GM23248 (cell line): ENCODE data around the gene HOMEZ. TPM values are rescaled to one million over a fixed set of nuclear protein-coding genes. Genes with fewer than 3 reads are reported as not detected.
"Not testable (repeated sequence)": the region's sequence is repeated elsewhere in the genome, so short reads cannot be mapped to it uniquely, and the experiment has no call there.

ENCODE experiments used
- DNase-seq: peaks from one replicate; pipeline ENCODE4 v3.0.0-alpha.2; 2015
- H2AFZ ChIP-seq: fragments of 200-600 bp; sonication (generic); 2 replicates; pipeline ENCODE4 v1.6.1; 2016; ENCODE audit warnings: antibody characterized with exemption
- H3F3A ChIP-seq: fragments of 200-600 bp; sonication (generic); 2 replicates; pipeline ENCODE4 v1.6.1; 2016; ENCODE audit warnings: mild to moderate bottlenecking, antibody characterized with exemption, mixed run types; ENCODE audit not compliant: insufficient read depth
- H3K27ac ChIP-seq: fragments of 200-600 bp; sonication (generic); 2 replicates; pipeline ENCODE4 v1.5.1; 2016; ENCODE audit warnings: mild to moderate bottlenecking
- H3K27me3 ChIP-seq: fragments of 200-600 bp; sonication (generic); replicated peaks from 2 replicates; pipeline ENCODE4 v1.6.1; 2016; ENCODE audit warnings: mild to moderate bottlenecking; ENCODE audit not compliant: insufficient read depth
- H3K36me3 ChIP-seq: fragments of 200-600 bp; sonication (generic); 2 replicates; pipeline ENCODE4 v1.6.1; 2016; ENCODE audit warnings: low read depth, mild to moderate bottlenecking
- H3K4me1 ChIP-seq: fragments of 200-600 bp; sonication (generic); 2 replicates; pipeline ENCODE4 v1.6.1; 2016; ENCODE audit warnings: mild to moderate bottlenecking; ENCODE audit not compliant: insufficient read depth
- H3K4me2 ChIP-seq: fragments of 200-600 bp; sonication (generic); one replicate; pipeline ENCODE4 v1.6.1; 2016; ENCODE audit warnings: mild to moderate bottlenecking; ENCODE audit not compliant: unreplicated experiment
- H3K4me3 ChIP-seq: fragments of 200-600 bp; sonication (generic); 2 replicates; pipeline ENCODE4 v1.5.1; 2016; ENCODE audit warnings: mild to moderate bottlenecking
- H3K79me2 ChIP-seq: fragments of 200-600 bp; sonication (generic); 2 replicates; pipeline ENCODE4 v1.6.1; 2016; ENCODE audit warnings: mild to moderate bottlenecking; ENCODE audit not compliant: insufficient read depth
- H3K9ac ChIP-seq: fragments of 200-600 bp; sonication (generic); 2 replicates; pipeline ENCODE4 v1.6.1; 2016; ENCODE audit warnings: mild to moderate bottlenecking
- H3K9me2 ChIP-seq: fragments of 200-600 bp; sonication (generic); 2 replicates; pipeline ENCODE4 v1.6.1; 2016; ENCODE audit warnings: mixed run types, mild to moderate bottlenecking, moderate library complexity; ENCODE audit not compliant: insufficient read depth
- H3K9me3 ChIP-seq: fragments of 200-600 bp; sonication (generic); one replicate; pipeline ENCODE4 v1.6.1; 2017; ENCODE audit warnings: low read depth
- H4K20me1 ChIP-seq: fragments of 200-600 bp; sonication (generic); 2 replicates; pipeline ENCODE4 v1.6.0; 2016; ENCODE audit not compliant: insufficient read depth
- EZH2 ChIP-seq: fragments of 200-600 bp; sonication (generic); IDR thresholded peaks from 2 replicates; pipeline ENCODE4 v1.6.1; 2018; ENCODE audit warnings: antibody characterized with exemption, mild to moderate bottlenecking; ENCODE audit not compliant: insufficient read depth, poor library complexity, severe bottlenecking
- EZH2phosphoT487 ChIP-seq: fragments of 200-600 bp; sonication (generic); IDR thresholded peaks from 2 replicates; pipeline ENCODE4 v1.6.1; 2018; ENCODE audit warnings: antibody characterized with exemption, moderate library complexity, mild to moderate bottlenecking, low read depth; ENCODE audit not compliant: insufficient read depth
- WGBS, 2 experiments: methylation state at CpG; one replicate each; pipeline ENCODE4 v1.1.6; 2015 to 2017; ENCODE audit warnings: low lambda C conversion rate in 2 of 2, low coverage in 1 of 2; ENCODE audit errors: missing lambda C conversion rate in 2 of 2; 5-methylcytosine and 5-hydroxymethylcytosine counted together
- in situ Hi-C: fragments of 300-500 bp; cut with MboI; formaldehyde crosslinking; loops from 2 replicates; pipeline ENCODE4 v1.15.0; 2020
- polyA plus RNA-seq: library from polyadenylated mRNA; unstranded; fragments of >200 nt; fragmentation: Nextera tagmentation; extraction: Ambion mirVana; gene quantifications from 2 replicates; pipeline ENCODE4 v1.2.1, GENCODE V29; 2016
- total RNA-seq: library from RNA; depleted of rRNA; stranded (reverse); fragments of >200 nt; shearing (Covaris generic); gene quantifications from 2 replicates; pipeline ENCODE4 v1.2.3, GENCODE V29; 2014

The HOMEZ gene
- total and polyA plus RNA-seq, 2 experiments from 2014 or later: 5.8 to 7.6 TPM

GRCh38 chr14:23240661-23241060 lies 45.3 kb downstream of the HOMEZ start:
- in situ Hi-C loops: no loop called here
- TF ChIP-seq EZH2phosphoT487 (no peak), EZH2 (no peak)
- no peaks in the 10 kb centered on the region for H3K9me3 ChIP-seq
- no peaks in the 10 kb centered on the region for H3F3A ChIP-seq
- H3K27me3 ChIP-seq: no peaks in the 10 kb centered on the region
- H3K4me1 ChIP-seq: 0 out of 2 replicates have a peak, but pooled peaks cover 4% of the 10 kb centered on the region
- no peaks in the 10 kb centered on the region for H4K20me1 ChIP-seq
- H3K27ac ChIP-seq: no peak overlapping the region
- no peak overlapping the region for H3K4me3 ChIP-seq
- 24 to 57% methylated on average over 1 of the region's 1 CpG for WGBS, 2 experiments
- no peak for DNase-seq
- H2AFZ ChIP-seq: no peak overlapping the region
- H3K9ac ChIP-seq: no peak overlapping the region
- no peaks in the 10 kb centered on the region for H3K9me2 ChIP-seq
- no peaks in the 10 kb centered on the region for H3K79me2 ChIP-seq
- H3K36me3 ChIP-seq: no peaks in the 10 kb centered on the region
- H3K4me2 ChIP-seq: no peak overlapping the region

- 32 to 34% methylated on average over 39 of the region's 39 CpGs for WGBS, 2 experiments
- Histone ChIP-seq H3K79me2 (no peaks in the 10 kb centered on the region), H3K9me2 (no peaks in the 10 kb centered on the region), H3K9me3 (no peaks in the 10 kb centered on the region), H3K36me3 (no peaks in the 10 kb centered on the region), H3K27me3 (no peaks in the 10 kb centered on the region; the same call in 1 of the 2 replicates), H3K4me2 (peak within 1 kb of the TSS; percentile 45), H3K9ac (no peak within 1 kb of the TSS), H3K4me1 (0 out of 2 replicates have a peak, but pooled peaks cover 4% of the 10 kb centered on the region), H2AFZ (peak within 1 kb of the TSS; percentile 59), H3K4me3 (peak within 1 kb of the TSS; percentile 49), H3K27ac (no peak within 1 kb of the TSS), H3F3A (no peaks in the 10 kb centered on the region), H4K20me1 (no peaks in the 10 kb centered on the region)
- TF ChIP-seq EZH2phosphoT487: no peak
- no peak for TF ChIP-seq EZH2
- in situ Hi-C loops: no loop called here
- peak; percentile 88 for DNase-seq
Observed at GRCh38 chr14:23237772-23238594, 47.9 kb downstream of the HOMEZ start, which contains the start of gene RNF212B. RNF212B (plus strand) TSS chr14:23237936; CDS start chr14:23240346, 2,410 bp downstream.

- H3K9me2 ChIP-seq, in situ Hi-C loops, H3K4me3 ChIP-seq, H2AFZ ChIP-seq, H3K4me2 ChIP-seq, H3K9me3 ChIP-seq, H3K79me2 ChIP-seq, H3K27ac ChIP-seq, H3K9ac ChIP-seq, H3K27me3 ChIP-seq, DNase-seq, H3K4me1 ChIP-seq, H4K20me1 ChIP-seq, H3K36me3 ChIP-seq, H3F3A ChIP-seq: not testable (repeated sequence)
- WGBS, 2 experiments: 85 to 90% methylated on average over 7 to 37 of the region's 38 CpGs
Observed at GRCh38 chr14:23232241-23232808, 53.6 kb downstream of the HOMEZ start.

GRCh38 chr14:23228812-23229211 lies 57.1 kb downstream of the HOMEZ start:
- Histone ChIP-seq H3K9ac (no peak overlapping the region), H3K4me1 (no peaks in the 10 kb centered on the region), H4K20me1 (no peaks in the 10 kb centered on the region), H2AFZ (no peak overlapping the region), H3K36me3 (no peaks in the 10 kb centered on the region), H3K4me3 (no peak overlapping the region), H3K27me3 (peaks cover 4% of the 10 kb centered on the region), H3K9me3 (no peaks in the 10 kb centered on the region), H3K79me2 (no peaks in the 10 kb centered on the region), H3K27ac (no peak overlapping the region), H3F3A (no peaks in the 10 kb centered on the region), H3K9me2 (no peaks in the 10 kb centered on the region), H3K4me2 (no peak overlapping the region)
- 68 to 70% methylated on average over 1 of the region's 1 CpG for WGBS, 2 experiments
- TF ChIP-seq EZH2 (no peak), EZH2phosphoT487 (no peak)
- DNase-seq: no peak
- in situ Hi-C loops: no loop called here
